ENCODE measurements around the gene RXRG.
"Not testable (repeated sequence)": the region's sequence is repeated elsewhere in the genome, so short reads cannot be mapped to it uniquely, and the experiment has no call there.

RXRG gene

GRCh38 chr1:165468726-165469249, 23.9 kb upstream of the RXRG start:
- no peak overlapping the region for H3K4me3 ChIP-seq (ENCODE audit: low read depth, low read length)
- POLR2A ChIA-PET: no interaction called here
- no peak for TF ChIP-seq CTCF (IDR thresholded peaks at IDR 0.05; ENCODE audit: insufficient read depth, low read length, missing control alignments)
- no peak for DNase-seq (ENCODE audit: low read depth, low spot score)
- CTCF ChIA-PET: no interaction called here

GRCh38 chr1:165468253-165468652, 23.3 kb upstream of the RXRG start:
- CTCF ChIA-PET: no interaction called here
- TF ChIP-seq CTCF (IDR thresholded peaks at IDR 0.05; ENCODE audit: insufficient read depth, low read length, missing control alignments): no peak
- POLR2A ChIA-PET: no interaction called here
- no peak overlapping the region for H3K4me3 ChIP-seq (ENCODE audit: low read depth, low read length)
- no peak for DNase-seq (ENCODE audit: low read depth, low spot score)

GRCh38 chr1:165467706-165468105, 22.8 kb upstream of the RXRG start:
- no peak for DNase-seq (ENCODE audit: low read depth, low spot score)
- no peak for TF ChIP-seq CTCF (IDR thresholded peaks at IDR 0.05; ENCODE audit: insufficient read depth, low read length, missing control alignments)
- CTCF ChIA-PET: no interaction called here
- no peak overlapping the region for H3K4me3 ChIP-seq (ENCODE audit: low read depth, low read length)
- POLR2A ChIA-PET: no interaction called here

GRCh38 chr1:165463978-165464377, 19.1 kb upstream of the RXRG start:
- TF ChIP-seq CTCF (IDR thresholded peaks at IDR 0.05; ENCODE audit: insufficient read depth, low read length, missing control alignments): no peak
- CTCF ChIA-PET: interaction anchor here (0.8 kb wide), 1 partner anchor 74 kb away, joined by 3 read pairs; no protein-coding TSS in a partner anchor
- DNase-seq (ENCODE audit: low read depth, low spot score): no peak
- POLR2A ChIA-PET: no interaction called here
- H3K4me3 ChIP-seq (ENCODE audit: low read depth, low read length): no peak overlapping the region

GRCh38 chr1:165459683-165460082, 14.8 kb upstream of the RXRG start:
- POLR2A ChIA-PET; CTCF ChIA-PET; H3K4me3 ChIP-seq (ENCODE audit: low read depth, low read length); DNase-seq (ENCODE audit: low read depth, low spot score): not testable (repeated sequence)

- H3K4me3 ChIP-seq (ENCODE audit: low read depth, low read length): no peak overlapping the region
- TF ChIP-seq CTCF (IDR thresholded peaks at IDR 0.05; ENCODE audit: insufficient read depth, low read length, missing control alignments): no peak
- ChIA-PET POLR2A (no interaction called here), CTCF (no interaction called here)
- no peak for DNase-seq (ENCODE audit: low read depth, low spot score)
These were observed 11.9 kb upstream of the RXRG start for GRCh38 chr1:165456861-165457260.

GRCh38 chr1:165456114-165456513, 11.2 kb upstream of the RXRG start:
- ChIA-PET CTCF (no interaction called here), POLR2A (interaction anchor here (0.7 kb wide), 1 partner anchor 14 kb away, joined by 3 read pairs; no protein-coding TSS in a partner anchor)
- H3K4me3 ChIP-seq (ENCODE audit: low read depth, low read length): no peak overlapping the region
- no peak for DNase-seq (ENCODE audit: low read depth, low spot score)
- no peak for TF ChIP-seq CTCF (IDR thresholded peaks at IDR 0.05; ENCODE audit: insufficient read depth, low read length, missing control alignments)

All from AG04449 (cell line).